IMR-90 (cell line): Measurements from ENCODE around the gene PFAS. TPM values are rescaled to one million over a fixed set of nuclear protein-coding genes. Genes with fewer than 3 reads are reported as not detected.

ENCODE experiments used
- ATAC-seq: fragments of 200-7000 bp; cut with Tn5 transposase; 2 replicates; pipeline ENCODE4 v1.9.1; 2020; ENCODE audit warnings: low read depth, mild to moderate bottlenecking, moderate library complexity
- BruUV-seq: library from RNA; stranded (reverse); fragments of 400-500 nt; replicated peaks from 2 replicates; lab custom pipeline; 2021; lab: Mats Ljungman, UMichigan
- CTCF ChIA-PET: fragments of 300-600 bp; formaldehyde crosslinking; extraction: SDS; loops from one replicate; lab custom pipeline; 2021; ENCODE audit warnings: antibody characterized with exemption; lab: Yijun Ruan, JAX
- POLR2A ChIA-PET: fragments of 300-600 bp; sonication (Branson Sonifier 250); formaldehyde crosslinking; loops from one replicate; lab custom pipeline; 2022; ENCODE audit warnings: antibody characterized with exemption; ENCODE audit not compliant: unreplicated experiment; lab: Charles Lee
- DNase-seq: peaks from one replicate; pipeline ENCODE4 v3.0.0; 2013
- H2AFZ ChIP-seq: replicated peaks from 2 replicates; pipeline ENCODE3; 2013; ENCODE audit warnings: low read length, mild to moderate bottlenecking; ENCODE audit not compliant: poor library complexity
- H2AK5ac ChIP-seq: 2 replicates; pipeline ENCODE4 v1.6.1; 2013; ENCODE audit warnings: low read depth, low read length, inconsistent platforms
- H2AK9ac ChIP-seq: replicated peaks from 2 replicates; pipeline ENCODE3; 2013; ENCODE audit warnings: mild to moderate bottlenecking, low read depth, low read length, moderate library complexity; ENCODE audit not compliant: poor library complexity
- H2BK120ac ChIP-seq: 2 replicates; pipeline ENCODE4 v1.6.1; 2013; ENCODE audit warnings: low read depth, low read length, inconsistent platforms
- H2BK15ac ChIP-seq: 3 replicates; pipeline ENCODE4 v1.6.1; 2013; ENCODE audit warnings: low read depth, low read length, inconsistent platforms
- H2BK20ac ChIP-seq: 2 replicates; pipeline ENCODE4 v1.6.1; 2013; ENCODE audit warnings: low read depth, mild to moderate bottlenecking, inconsistent platforms, low read length, moderate library complexity
- H2BK5ac ChIP-seq: 2 replicates; pipeline ENCODE4 v1.6.1; 2013; ENCODE audit warnings: mild to moderate bottlenecking, low read depth, low read length, inconsistent platforms; ENCODE audit not compliant: poor library complexity, severe bottlenecking
- H3K14ac ChIP-seq: replicated peaks from 2 replicates; pipeline ENCODE4 v1.6.1; 2013; ENCODE audit warnings: low read depth, low read length, inconsistent platforms
- H3K18ac ChIP-seq: 2 replicates; pipeline ENCODE4 v1.6.1; 2013; ENCODE audit warnings: low read depth, low read length, control low read depth
- H3K23ac ChIP-seq: 2 replicates; pipeline ENCODE4 v1.6.1; 2013; ENCODE audit warnings: low read depth, low read length, inconsistent platforms
- H3K27ac ChIP-seq: 2 replicates; pipeline ENCODE4 v1.5.1; 2013; ENCODE audit warnings: mild to moderate bottlenecking, control low read depth, low read length; ENCODE audit not compliant: insufficient read depth
- H3K27me3 ChIP-seq: 2 replicates; pipeline ENCODE4 v1.6.1; 2013; ENCODE audit warnings: low read length; ENCODE audit not compliant: control insufficient read depth, insufficient read depth
- H3K36me3 ChIP-seq: 2 replicates; pipeline ENCODE4 v1.6.1; 2013; ENCODE audit warnings: low read length, mixed read lengths; ENCODE audit not compliant: control insufficient read depth, insufficient read depth
- H3K4ac ChIP-seq: 2 replicates; pipeline ENCODE4 v1.6.1; 2013; ENCODE audit warnings: low read depth, low read length, inconsistent platforms
- H3K4me1 ChIP-seq: 2 replicates; pipeline ENCODE4 v1.6.1; 2013; ENCODE audit warnings: low read length, mixed read lengths; ENCODE audit not compliant: control insufficient read depth, insufficient read depth
- H3K4me2 ChIP-seq: 2 replicates; pipeline ENCODE4 v1.6.1; 2013; ENCODE audit warnings: low read depth, mild to moderate bottlenecking, control low read depth, low read length, moderate library complexity
- H3K4me3 ChIP-seq: 2 replicates; pipeline ENCODE4 v1.5.1; 2013; ENCODE audit warnings: low read depth, mild to moderate bottlenecking, control low read depth, low read length, moderate library complexity; ENCODE audit not compliant: insufficient read depth
- H3K56ac ChIP-seq: 2 replicates; pipeline ENCODE4 v1.6.1; 2013; ENCODE audit warnings: low read length, inconsistent platforms; ENCODE audit not compliant: insufficient read depth; ENCODE audit errors: extremely low read depth
- H3K79me1 ChIP-seq, 2 experiments: 2 replicates each; pipeline ENCODE4 v1.6.1; 2013; ENCODE audit warnings: low read length in 2 of 2, inconsistent platforms in 1 of 2, low read depth in 1 of 2
- H3K9ac ChIP-seq: 2 replicates; pipeline ENCODE4 v1.6.1; 2013; ENCODE audit warnings: low read depth, low read length, control low read depth
- H3K9me1 ChIP-seq: 2 replicates; pipeline ENCODE4 v1.6.1; 2013; ENCODE audit warnings: low read length, inconsistent platforms; ENCODE audit not compliant: insufficient read depth
- H3K9me3 ChIP-seq: 2 replicates; pipeline ENCODE4 v1.6.1; 2013; ENCODE audit warnings: low read length; ENCODE audit not compliant: control insufficient read depth, insufficient read depth
- H4K20me1 ChIP-seq: 2 replicates; pipeline ENCODE4 v1.6.1; 2013; ENCODE audit warnings: low read length, inconsistent platforms; ENCODE audit not compliant: insufficient read depth
- H4K5ac ChIP-seq: 2 replicates; pipeline ENCODE4 v1.6.1; 2013; ENCODE audit warnings: mild to moderate bottlenecking, low read depth, low read length, control low read depth
- H4K8ac ChIP-seq, 2 experiments: 2 replicates each; pipeline ENCODE4 v1.6.1; 2013; ENCODE audit warnings: low read depth in 2 of 2, low read length in 2 of 2, control low read depth in 1 of 2, inconsistent platforms in 1 of 2
- H4K91ac ChIP-seq: 2 replicates; pipeline ENCODE4 v1.6.1; 2013; ENCODE audit warnings: low read depth, low read length, inconsistent platforms; ENCODE audit not compliant: insufficient read depth
- BHLHE40 ChIP-seq: fragments of 150-350 bp; IDR thresholded peaks from 2 replicates; pipeline ENCODE4 v1.6.1; 2016; ENCODE audit warnings: mild to moderate bottlenecking, low read depth, low read length
- CEBPB ChIP-seq: IDR thresholded peaks from 2 replicates; pipeline ENCODE4 v1.6.1; 2012; ENCODE audit warnings: low read depth, low read length, improper control_type of control experiment
- MAZ ChIP-seq: IDR thresholded peaks from 2 replicates; pipeline ENCODE4 v1.6.1; 2012; ENCODE audit warnings: low read depth, mild to moderate bottlenecking, low read length, improper control_type of control experiment, moderate library complexity, borderline replicate concordance
- NFE2L2 ChIP-seq: fragments of 150-350 bp; IDR thresholded peaks from 2 replicates; pipeline ENCODE4 v1.6.1; 2016; ENCODE audit warnings: low read depth, mild to moderate bottlenecking, low read length
- POLR2A ChIP-seq: IDR thresholded peaks from 2 replicates; pipeline ENCODE4 v1.6.1; 2012; ENCODE audit warnings: mild to moderate bottlenecking, low read depth, low read length
- RAD21 ChIP-seq: IDR thresholded peaks from 2 replicates; pipeline ENCODE4 v1.6.1; 2012; ENCODE audit warnings: low read length, improper control_type of control experiment
- RFX5 ChIP-seq: IDR thresholded peaks from 2 replicates; pipeline ENCODE4 v1.8.0; 2012; ENCODE audit warnings: low read depth, mild to moderate bottlenecking, low read length, moderate library complexity
- WGBS, 2 experiments: methylation state at CpG; one replicate each; pipeline versions ENCODE4 v1.1.5 to v1.1.7; 2013; ENCODE audit warnings: missing lambda C conversion rate in 2 of 2; ENCODE audit not compliant: insufficient read length in 1 of 2; ENCODE audit errors: extremely low coverage in 2 of 2; 5-methylcytosine and 5-hydroxymethylcytosine counted together
- dilution Hi-C: fragments of 300-500 bp; cut with HindIII; formaldehyde crosslinking; loops from one replicate; pipeline ENCODE4 v1.14.3; 2018; ENCODE audit warnings: low sequenced_read_pairs; ENCODE audit not compliant: unreplicated experiment
- in situ Hi-C: fragments of 300-500 bp; cut with MboI; formaldehyde crosslinking; loops from 3 replicates; pipeline ENCODE4 v1.14.3; 2019; ENCODE audit warnings: low sequenced_read_pairs, inconsistent platforms, mixed read lengths
- intact Hi-C: fragments of 100-400 bp; cut with micrococcal nuclease; formaldehyde crosslinking; loops from 2 replicates; pipeline ENCODE4 v1.10.0; 2022
- polyA plus RNA-seq, 3 experiments: library from polyadenylated mRNA; depleted of rRNA; stranded (reverse); fragments of >200 nt; gene quantifications; 2 replicates each; pipeline ENCODE4 v1.2.3, GENCODE V29; 2012; ENCODE audit warnings: low replicate concordance in 1 of 3
- total RNA-seq: library from RNA; depleted of rRNA; stranded (reverse); fragments of >200 nt; gene quantifications from 2 replicates; pipeline ENCODE4 v1.2.3, GENCODE V29; 2012
- TF ChIP-seq, protein P1 (sequence below): conservative IDR thresholded peaks from 2 replicates; pipeline ENCODE4 v1.5.1; 2012; ENCODE audit warnings: mild to moderate bottlenecking, low read depth, low read length, improper control_type of control experiment
- TF ChIP-seq, protein P2 (sequence below): fragments of 150-350 bp; IDR thresholded peaks from 2 replicates; pipeline ENCODE4 v1.6.1; 2017; ENCODE audit warnings: mild to moderate bottlenecking, antibody characterized with exemption, low read length, low read depth
- TF ChIP-seq, protein P3 (sequence below): fragments of 150-350 bp; IDR thresholded peaks from 2 replicates; pipeline ENCODE4 v1.6.1; 2016; ENCODE audit warnings: low read depth, mild to moderate bottlenecking, low read length, moderate library complexity, borderline replicate concordance

PFAS gene
- total and polyA plus RNA-seq, 2 of the 4 experiments (the other 2 are of a cell fraction), result 20.7 to 26.2 TPM

DNA sequence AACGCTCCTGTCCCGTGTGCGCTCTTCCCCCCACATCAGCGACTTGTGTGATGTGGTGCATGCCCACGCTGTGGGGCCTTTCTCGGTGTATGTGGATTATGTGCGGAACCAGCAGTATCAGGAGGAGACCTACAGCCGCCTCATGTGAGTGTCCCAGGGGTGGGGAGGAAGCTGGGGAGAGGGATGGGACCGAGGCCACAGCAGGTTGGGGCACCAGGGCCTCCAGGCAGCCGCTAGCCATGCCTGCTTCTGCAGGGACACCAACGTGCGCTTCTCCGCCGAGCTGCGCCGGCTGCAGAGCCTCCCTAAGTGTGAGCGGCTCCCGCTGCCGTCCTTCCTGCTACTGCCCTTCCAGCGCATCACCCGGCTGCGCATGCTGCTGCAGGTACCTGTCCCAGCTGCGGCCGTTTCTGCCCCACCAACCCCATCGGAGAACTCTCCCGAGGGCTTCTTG is 66.7 kb downstream of the PFAS start (continued):
- TF ChIP-seq, protein P1, sequence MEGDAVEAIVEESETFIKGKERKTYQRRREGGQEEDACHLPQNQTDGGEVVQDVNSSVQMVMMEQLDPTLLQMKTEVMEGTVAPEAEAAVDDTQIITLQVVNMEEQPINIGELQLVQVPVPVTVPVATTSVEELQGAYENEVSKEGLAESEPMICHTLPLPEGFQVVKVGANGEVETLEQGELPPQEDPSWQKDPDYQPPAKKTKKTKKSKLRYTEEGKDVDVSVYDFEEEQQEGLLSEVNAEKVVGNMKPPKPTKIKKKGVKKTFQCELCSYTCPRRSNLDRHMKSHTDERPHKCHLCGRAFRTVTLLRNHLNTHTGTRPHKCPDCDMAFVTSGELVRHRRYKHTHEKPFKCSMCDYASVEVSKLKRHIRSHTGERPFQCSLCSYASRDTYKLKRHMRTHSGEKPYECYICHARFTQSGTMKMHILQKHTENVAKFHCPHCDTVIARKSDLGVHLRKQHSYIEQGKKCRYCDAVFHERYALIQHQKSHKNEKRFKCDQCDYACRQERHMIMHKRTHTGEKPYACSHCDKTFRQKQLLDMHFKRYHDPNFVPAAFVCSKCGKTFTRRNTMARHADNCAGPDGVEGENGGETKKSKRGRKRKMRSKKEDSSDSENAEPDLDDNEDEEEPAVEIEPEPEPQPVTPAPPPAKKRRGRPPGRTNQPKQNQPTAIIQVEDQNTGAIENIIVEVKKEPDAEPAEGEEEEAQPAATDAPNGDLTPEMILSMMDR, result no peak

DNA sequence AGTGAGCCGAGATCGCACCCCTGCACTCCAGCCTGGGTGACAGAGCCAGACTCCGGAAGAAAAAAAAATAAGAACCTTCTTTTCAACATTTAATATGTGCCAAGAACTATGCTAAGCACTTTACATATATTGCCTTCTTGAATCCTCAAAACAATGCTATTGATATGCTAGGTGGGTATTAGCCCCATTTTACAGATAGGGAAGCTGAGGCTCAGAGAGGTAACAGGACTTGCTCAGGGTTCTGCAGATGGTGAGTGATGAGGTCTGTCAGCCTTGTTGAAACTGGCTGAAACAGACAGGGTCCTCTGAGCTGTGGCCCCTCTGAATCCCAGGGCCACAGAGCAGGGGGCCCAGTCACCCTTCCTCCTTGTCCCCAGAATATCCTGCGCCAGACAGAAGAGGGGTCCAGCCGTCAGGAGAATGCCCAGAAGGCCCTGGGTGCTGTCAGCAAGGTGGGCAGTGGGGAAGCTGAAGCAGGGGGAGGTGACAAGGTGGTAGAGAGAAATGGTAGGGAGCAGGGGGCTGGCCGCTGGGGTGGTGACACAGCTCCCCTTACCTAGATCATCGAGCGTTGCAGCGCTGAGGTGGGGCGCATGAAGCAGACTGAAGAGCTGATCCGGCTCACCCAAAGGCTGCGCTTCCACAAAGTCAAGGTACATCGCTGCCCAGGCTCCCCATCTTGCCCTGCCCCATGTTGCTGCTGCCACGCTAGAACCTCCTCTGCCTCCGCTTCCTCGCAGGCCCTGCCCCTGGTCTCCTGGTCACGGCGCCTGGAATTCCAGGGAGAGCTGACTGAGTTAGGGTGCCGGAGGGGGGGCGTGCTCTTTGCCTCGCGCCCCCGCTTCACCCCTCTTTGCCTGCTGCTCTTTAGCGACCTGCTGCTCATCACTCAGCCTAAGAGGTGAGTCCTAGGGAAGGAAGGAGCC is 69.2 kb downstream of the PFAS start:
- Histone ChIP-seq H2AK9ac (no peak overlapping the region), H2BK5ac (no peak overlapping the region), H3K36me3 (no peaks in the 10 kb centered on the region), H3K79me1 (no peaks in the 10 kb centered on the region), H4K20me1 (no peaks in the 10 kb centered on the region), H2AFZ (no peak overlapping the region), H4K8ac (no peak overlapping the region), H3K56ac (no peak overlapping the region), H3K14ac (no peak overlapping the region), H3K9me3 (0 out of 2 replicates have a peak, but pooled peaks cover 2% of the 10 kb centered on the region), H3K9ac (no peak overlapping the region), H3K4ac (no peak overlapping the region), H3K9me1 (no peaks in the 10 kb centered on the region), H3K4me1 (no peaks in the 10 kb centered on the region; the same call in 1 of the 2 replicates), H3K23ac (no peak overlapping the region), H4K91ac (no peak overlapping the region), H2BK120ac (no peak overlapping the region), H2BK15ac (no peak overlapping the region), H2AK5ac (no peak overlapping the region), H4K5ac (no peak overlapping the region), H3K18ac (no peak overlapping the region), H3K4me2 (no peak overlapping the region), H3K4me3 (no peak overlapping the region), H3K27ac (no peak overlapping the region), H2BK20ac (no peak overlapping the region), H3K27me3 (peaks cover 64% of the 10 kb centered on the region)
- CTCF ChIA-PET, result no interaction called here
- POLR2A ChIA-PET, result no interaction called here
- DNase-seq (no peak), ATAC-seq (no peak)
- in situ Hi-C loops, result loop anchor here (25.0 kb wide), 1 partner anchor 231 kb away; the partner anchor contains the start of gene ALOX12B
- TF ChIP-seq RFX5 (no peak), MAZ (no peak), POLR2A (no peak), NFE2L2 (no peak), BHLHE40 (no peak), CEBPB (no peak), RAD21 (no peak)
- TF ChIP-seq, protein P2, sequence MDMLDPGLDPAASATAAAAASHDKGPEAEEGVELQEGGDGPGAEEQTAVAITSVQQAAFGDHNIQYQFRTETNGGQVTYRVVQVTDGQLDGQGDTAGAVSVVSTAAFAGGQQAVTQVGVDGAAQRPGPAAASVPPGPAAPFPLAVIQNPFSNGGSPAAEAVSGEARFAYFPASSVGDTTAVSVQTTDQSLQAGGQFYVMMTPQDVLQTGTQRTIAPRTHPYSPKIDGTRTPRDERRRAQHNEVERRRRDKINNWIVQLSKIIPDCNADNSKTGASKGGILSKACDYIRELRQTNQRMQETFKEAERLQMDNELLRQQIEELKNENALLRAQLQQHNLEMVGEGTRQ, result no peak
- TF ChIP-seq, protein P3, sequence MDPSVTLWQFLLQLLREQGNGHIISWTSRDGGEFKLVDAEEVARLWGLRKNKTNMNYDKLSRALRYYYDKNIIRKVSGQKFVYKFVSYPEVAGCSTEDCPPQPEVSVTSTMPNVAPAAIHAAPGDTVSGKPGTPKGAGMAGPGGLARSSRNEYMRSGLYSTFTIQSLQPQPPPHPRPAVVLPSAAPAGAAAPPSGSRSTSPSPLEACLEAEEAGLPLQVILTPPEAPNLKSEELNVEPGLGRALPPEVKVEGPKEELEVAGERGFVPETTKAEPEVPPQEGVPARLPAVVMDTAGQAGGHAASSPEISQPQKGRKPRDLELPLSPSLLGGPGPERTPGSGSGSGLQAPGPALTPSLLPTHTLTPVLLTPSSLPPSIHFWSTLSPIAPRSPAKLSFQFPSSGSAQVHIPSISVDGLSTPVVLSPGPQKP, result no peak
- dilution Hi-C loops, result no loop called here
- intact Hi-C loops, result no loop called here
- WGBS, 2 experiments, result 38% methylated on average over 9 of the region's 24 CpGs; no CpG with 5 or more reads in 1 of the 2 experiments
- no TSS peak for BruUV-seq
